ENCODE data around the gene TFPI. TPM values are rescaled to one million over a fixed set of nuclear protein-coding genes. Genes with fewer than 3 reads are reported as not detected.

TFPI gene
- total and polyA plus RNA-seq, 2 donors (not counting 1 experiment from before 2014, with no cell fraction given) = not detected

- Histone ChIP-seq H2AFZ (ENCODE audit: insufficient read depth, low read depth, low read length, poor library complexity, severe bottlenecking) (no peak overlapping the region), H3K27ac (ENCODE audit: low read length in 2 of 2) (no peak overlapping the region), H3K4me1 (ENCODE audit: control insufficient read depth in 2 of 2, insufficient read depth in 2 of 2, low read length in 2 of 2) (no peaks in the 10 kb centered on the region), H3K9ac (ENCODE audit: low read length) (no peak overlapping the region), H3K4me2 (replicated peaks; ENCODE audit: low read depth, low read length, poor library complexity, severe bottlenecking) (no peak overlapping the region), H3K27me3 (replicated peaks in 1 of 4; ENCODE audit: control extremely low read depth in 1 of 4, control insufficient read depth in 3 of 4, insufficient read depth in 4 of 4, low read length in 3 of 4) (no peaks in the 10 kb centered on the region), H4K20me1 (ENCODE audit: control insufficient read depth, insufficient read depth, low read length, poor library complexity, severe bottlenecking) (no peaks in the 10 kb centered on the region), H3K79me2 (ENCODE audit: control insufficient read depth, insufficient read depth, low read length) (no peaks in the 10 kb centered on the region), H3K36me3 (replicated peaks in 1 of 2; ENCODE audit: control extremely low read depth in 1 of 2, control insufficient read depth in 1 of 2, extremely low read depth in 1 of 2, insufficient read depth in 2 of 2, low read length in 1 of 2) (no peaks in the 10 kb centered on the region), H3K4me3 (ENCODE audit: control extremely low read depth in 1 of 5, extremely low read depth in 1 of 5, insufficient read depth in 1 of 5, low read depth in 2 of 5, low read length in 4 of 5) (no peak overlapping the region), H3K9me3 (ENCODE audit: control extremely low read depth in 1 of 3, control insufficient read depth in 2 of 3, insufficient read depth in 1 of 3, low read length in 2 of 3) (no peaks in the 10 kb centered on the region)
- POLR2A ChIA-PET = no interaction called here
- CTCF ChIA-PET = no interaction called here
- no CpG with 5 or more reads among the region's 7 CpGs for WGBS (ENCODE audit: insufficient coverage)
- Mint-ChIP-seq H3K27ac (no peak overlapping the region), H3K4me3 (no peak overlapping the region), H3K4me1 (no peaks in the 10 kb centered on the region), H3K9me3 (ENCODE audit: insufficient read depth) (no peaks in the 10 kb centered on the region), H3K27me3 (no peaks in the 10 kb centered on the region)
- ATAC-seq (ENCODE audit: low read depth) = no peak
- intact Hi-C loops (cut with micrococcal nuclease) = loop anchor here (5.0 kb wide), 1 partner anchor 1912 kb away; no protein-coding TSS in a partner anchor
- DNase-seq = no peak
- TF ChIP-seq EZH2 (IDR thresholded peaks at IDR 0.05; ENCODE audit: borderline replicate concordance, insufficient read depth, low read depth, low read length, poor library complexity, severe bottlenecking) (no peak), CTCF (IDR thresholded peaks at IDR 0.05) (no peak)
Observed at GRCh38 chr2:187500585-187501359, 53.5 kb downstream of the TFPI start.

- no peak overlapping the region for H3K27ac Mint-ChIP-seq
- WGBS (ENCODE audit: insufficient coverage) = 20% methylated on average over 1 of the region's 2 CpGs
- ATAC-seq (ENCODE audit: low read depth) = no peak
Observed at GRCh38 chr2:187499941-187500532, 54.2 kb downstream of the TFPI start.

More at GRCh38 chr2:187499941-187500532, 54.2 kb downstream of the TFPI start:
- H3K79me2 ChIP-seq (ENCODE audit: control insufficient read depth, insufficient read depth, low read length) = no peaks in the 10 kb centered on the region
- Mint-ChIP-seq H3K4me3 (no peak overlapping the region), H3K27me3 (no peaks in the 10 kb centered on the region), H3K4me1 (no peaks in the 10 kb centered on the region), H3K9me3 (ENCODE audit: insufficient read depth) (no peaks in the 10 kb centered on the region)
- DNase-seq = peak; percentile 4
- no peak overlapping the region for H3K4me2 ChIP-seq (replicated peaks; ENCODE audit: low read depth, low read length, poor library complexity, severe bottlenecking)
- no peaks in the 10 kb centered on the region for H3K27me3 ChIP-seq (replicated peaks in 1 of 4; ENCODE audit: control extremely low read depth in 1 of 4, control insufficient read depth in 3 of 4, insufficient read depth in 4 of 4, low read length in 3 of 4)
- no peak overlapping the region for H3K27ac ChIP-seq (ENCODE audit: low read length in 2 of 2)
- no peaks in the 10 kb centered on the region for H3K4me1 ChIP-seq (ENCODE audit: control insufficient read depth in 2 of 2, insufficient read depth in 2 of 2, low read length in 2 of 2)
- CTCF ChIA-PET = interaction anchor here (1.5 kb wide), 1 partner anchor 343 kb away, joined by 4 read pairs; no protein-coding TSS in a partner anchor
- no peaks in the 10 kb centered on the region for H4K20me1 ChIP-seq (ENCODE audit: control insufficient read depth, insufficient read depth, low read length, poor library complexity, severe bottlenecking)
- intact Hi-C loops (cut with micrococcal nuclease) = loop anchor here (5.0 kb wide), 1 partner anchor 1912 kb away; no protein-coding TSS in a partner anchor
- no peaks in the 10 kb centered on the region for H3K9me3 ChIP-seq (ENCODE audit: control extremely low read depth in 1 of 3, control insufficient read depth in 2 of 3, insufficient read depth in 1 of 3, low read length in 2 of 3)
- no peaks in the 10 kb centered on the region for H3K36me3 ChIP-seq (replicated peaks in 1 of 2; ENCODE audit: control extremely low read depth in 1 of 2, control insufficient read depth in 1 of 2, extremely low read depth in 1 of 2, insufficient read depth in 2 of 2, low read length in 1 of 2)
- H3K9ac ChIP-seq (ENCODE audit: low read length) = no peak overlapping the region
- peak; percentile 40 for TF ChIP-seq CTCF (IDR thresholded peaks at IDR 0.05)
- TF ChIP-seq EZH2 (IDR thresholded peaks at IDR 0.05; ENCODE audit: borderline replicate concordance, insufficient read depth, low read depth, low read length, poor library complexity, severe bottlenecking) = no peak
- no peak overlapping the region for H3K4me3 ChIP-seq (ENCODE audit: control extremely low read depth in 1 of 5, extremely low read depth in 1 of 5, insufficient read depth in 1 of 5, low read depth in 2 of 5, low read length in 4 of 5)
- POLR2A ChIA-PET = no interaction called here
- H2AFZ ChIP-seq (ENCODE audit: insufficient read depth, low read depth, low read length, poor library complexity, severe bottlenecking) = no peak overlapping the region
